ENCODE data around the gene SSX7.
"Not testable (repeated sequence)": the region's sequence is repeated elsewhere in the genome, so short reads cannot be mapped to it uniquely, and the experiment has no call there.

- TF ChIP-seq CTCF (IDR thresholded peaks at IDR 0.05 in 4 of 5, conservative IDR thresholded peaks at IDR 0.05 in 1 of 5); POLR2A (IDR thresholded peaks at IDR 0.05): not testable (repeated sequence)
Observed at GRCh38 chrX:52603151-52603550, 51.5 kb downstream of the SSX7 start.
